ENCODE data around the gene CLCNKB.

DNA sequence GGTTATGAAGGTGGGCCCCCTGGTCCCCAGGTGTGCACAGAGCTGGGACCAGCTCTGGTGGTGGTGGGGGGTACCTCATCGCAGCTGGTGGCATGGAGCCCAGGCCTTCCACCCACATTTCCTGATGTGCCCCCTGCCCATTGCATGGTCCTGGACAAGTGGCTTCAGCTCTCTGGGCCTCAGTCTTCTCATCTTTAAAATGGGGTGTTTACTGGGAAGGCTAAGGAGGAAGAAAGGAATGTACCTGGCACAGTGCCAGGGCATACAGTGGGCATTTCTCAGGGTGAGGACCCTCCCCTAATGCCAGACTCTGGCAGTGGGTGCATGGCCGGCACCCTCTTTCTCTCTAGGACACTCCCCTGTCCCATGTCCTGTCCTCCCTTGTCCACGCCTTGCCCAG lies 7.5 kb downstream of the CLCNKB start:
- TF ChIP-seq, protein P1, sequence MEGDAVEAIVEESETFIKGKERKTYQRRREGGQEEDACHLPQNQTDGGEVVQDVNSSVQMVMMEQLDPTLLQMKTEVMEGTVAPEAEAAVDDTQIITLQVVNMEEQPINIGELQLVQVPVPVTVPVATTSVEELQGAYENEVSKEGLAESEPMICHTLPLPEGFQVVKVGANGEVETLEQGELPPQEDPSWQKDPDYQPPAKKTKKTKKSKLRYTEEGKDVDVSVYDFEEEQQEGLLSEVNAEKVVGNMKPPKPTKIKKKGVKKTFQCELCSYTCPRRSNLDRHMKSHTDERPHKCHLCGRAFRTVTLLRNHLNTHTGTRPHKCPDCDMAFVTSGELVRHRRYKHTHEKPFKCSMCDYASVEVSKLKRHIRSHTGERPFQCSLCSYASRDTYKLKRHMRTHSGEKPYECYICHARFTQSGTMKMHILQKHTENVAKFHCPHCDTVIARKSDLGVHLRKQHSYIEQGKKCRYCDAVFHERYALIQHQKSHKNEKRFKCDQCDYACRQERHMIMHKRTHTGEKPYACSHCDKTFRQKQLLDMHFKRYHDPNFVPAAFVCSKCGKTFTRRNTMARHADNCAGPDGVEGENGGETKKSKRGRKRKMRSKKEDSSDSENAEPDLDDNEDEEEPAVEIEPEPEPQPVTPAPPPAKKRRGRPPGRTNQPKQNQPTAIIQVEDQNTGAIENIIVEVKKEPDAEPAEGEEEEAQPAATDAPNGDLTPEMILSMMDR (IDR thresholded peaks at IDR 0.05; ENCODE audit: low read depth, low read length, poor library complexity, severe bottlenecking): no peak
- TF ChIP-seq EZH2phosphoT487 (IDR thresholded peaks at IDR 0.05; ENCODE audit: borderline replicate concordance, low read length): no peak

Measured in DOHH2 (cell line).